GM21367 (cell line): ENCODE measurements around the gene MLNR.
A peak's percentile ranks its signal among the peaks of the same experiment; 100 is the strongest.

ENCODE experiments used
- ATAC-seq: cut with Tn5 transposase; IDR thresholded peaks from one replicate; pipeline ENCODE4 v1.9.1; 2021; ENCODE audit not compliant: unreplicated experiment

Gene MLNR

DNA sequence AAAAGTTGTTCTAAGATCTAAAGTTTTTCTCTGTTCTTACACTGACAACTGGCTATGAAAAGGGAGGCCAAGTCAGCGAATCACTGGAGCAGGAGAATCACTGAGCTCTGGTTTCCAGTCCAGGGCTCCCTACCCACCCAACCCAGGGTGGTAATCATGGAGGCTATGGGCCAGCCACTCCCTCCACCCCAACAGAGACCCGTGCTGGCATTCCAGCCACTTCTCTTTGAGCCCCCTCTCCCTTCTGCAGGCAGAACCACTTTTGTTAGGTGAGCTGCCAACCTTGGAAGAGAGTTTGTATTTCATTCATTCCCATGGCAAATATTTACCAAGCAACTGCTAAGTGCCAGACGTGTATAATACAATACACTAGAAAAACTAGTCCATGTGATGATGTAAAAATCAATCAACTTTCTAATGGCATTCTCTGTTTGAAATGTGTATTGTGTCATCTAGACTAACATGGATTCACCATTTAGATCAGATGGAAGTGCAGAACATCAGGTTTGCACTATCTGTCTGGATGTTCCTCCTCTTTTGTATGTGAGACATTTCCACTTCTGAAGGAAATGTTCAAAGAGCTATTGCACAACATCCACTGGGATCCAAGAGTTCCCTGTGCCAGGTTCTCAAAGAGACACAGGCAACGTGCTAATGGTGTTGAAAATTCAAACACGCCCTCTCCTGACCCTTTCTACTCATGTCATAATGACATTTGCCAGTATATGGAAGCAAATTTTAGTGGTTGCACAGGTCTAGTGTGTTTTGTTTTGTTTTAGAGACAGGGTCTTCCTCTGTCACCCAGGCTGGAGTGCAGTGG, 5.3 kb downstream of the MLNR start:
- ATAC-seq = no peak

DNA sequence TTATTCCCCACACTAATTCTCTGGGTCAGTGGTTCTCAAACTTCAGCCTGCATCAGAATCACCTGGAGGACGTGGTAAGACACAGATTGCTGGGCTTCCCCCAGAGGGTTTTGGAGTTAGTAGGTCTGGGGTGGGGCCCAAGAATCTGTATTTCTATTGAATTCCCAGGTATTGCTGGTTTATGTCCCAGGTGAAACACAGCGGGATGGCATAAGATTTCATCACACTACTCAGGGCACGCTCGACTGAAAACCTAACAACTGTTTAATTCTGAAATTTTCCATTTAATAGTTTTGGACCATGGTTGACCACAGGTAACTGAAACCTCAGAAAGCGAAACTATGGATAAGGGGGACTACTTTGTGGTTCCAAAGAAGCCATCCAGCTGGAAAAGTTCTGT, 6.5 kb downstream of the MLNR start:
- no peak for ATAC-seq

DNA sequence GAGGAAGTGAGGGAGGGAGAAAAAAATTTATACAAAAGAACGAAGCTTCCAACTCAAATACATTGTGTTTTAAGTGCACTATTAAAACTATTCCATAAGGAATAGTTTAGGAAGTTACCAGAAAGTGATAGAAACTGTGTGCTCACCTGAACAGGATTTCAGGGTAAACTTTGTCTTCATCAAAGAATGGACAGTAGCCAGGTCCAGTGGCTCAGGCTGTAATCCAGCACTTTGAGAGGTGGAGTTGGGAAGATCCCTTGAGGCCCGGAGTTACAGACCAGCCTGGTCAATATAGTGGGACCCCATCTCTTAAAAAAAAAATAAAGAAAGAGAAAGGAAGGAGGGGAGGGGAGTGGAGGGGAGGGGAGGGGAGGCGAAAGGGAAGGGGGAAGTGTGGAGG, 14.6 kb downstream of the MLNR start:
- ATAC-seq = no peak

DNA sequence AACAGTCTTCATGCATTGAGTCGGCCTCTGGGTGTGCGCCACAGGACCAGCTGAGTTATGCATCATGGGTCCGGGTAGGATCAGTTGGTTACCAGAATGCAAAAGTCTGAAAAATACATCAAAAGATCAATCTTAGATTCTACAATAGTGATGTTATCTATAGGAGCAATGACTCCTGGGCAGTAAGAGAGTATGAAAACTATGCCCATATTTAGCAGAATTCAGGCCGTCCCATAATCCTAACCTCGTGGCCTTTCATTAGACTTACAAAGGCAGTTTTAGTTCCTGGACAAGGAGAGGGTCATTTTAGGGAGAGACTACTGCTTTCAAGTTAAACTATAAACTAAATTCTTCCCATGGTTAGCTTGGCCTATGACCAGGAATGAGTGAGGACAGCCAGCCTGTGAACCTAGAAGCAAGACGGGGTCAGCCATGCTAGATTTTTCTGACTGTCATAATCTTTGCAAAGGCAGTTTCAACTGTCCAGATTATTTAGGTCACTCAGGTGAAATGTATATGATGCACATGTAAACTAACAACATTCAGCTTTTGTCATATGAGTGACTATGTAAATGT, 15.8 kb downstream of the MLNR start:
- no peak for ATAC-seq

DNA sequence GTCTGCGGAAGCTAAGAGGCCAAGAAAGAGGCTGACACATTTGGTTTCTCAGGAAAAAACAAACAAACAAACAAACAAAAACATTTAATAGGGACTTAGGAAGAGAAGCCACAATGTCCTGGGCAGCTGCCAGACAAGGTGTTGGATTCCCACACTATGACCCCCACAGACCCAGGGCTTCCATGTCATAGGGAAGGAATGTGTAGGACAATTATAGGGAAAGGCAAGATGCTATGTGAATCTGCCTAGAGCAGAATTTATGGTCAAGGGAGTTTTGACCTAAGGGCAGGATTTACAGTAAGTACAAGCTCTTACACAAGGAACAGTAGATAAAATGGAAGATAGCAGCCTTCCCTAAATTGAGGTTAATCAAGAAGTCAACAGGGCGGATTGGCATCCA, 18.5 kb downstream of the MLNR start:
- no peak for ATAC-seq

DNA sequence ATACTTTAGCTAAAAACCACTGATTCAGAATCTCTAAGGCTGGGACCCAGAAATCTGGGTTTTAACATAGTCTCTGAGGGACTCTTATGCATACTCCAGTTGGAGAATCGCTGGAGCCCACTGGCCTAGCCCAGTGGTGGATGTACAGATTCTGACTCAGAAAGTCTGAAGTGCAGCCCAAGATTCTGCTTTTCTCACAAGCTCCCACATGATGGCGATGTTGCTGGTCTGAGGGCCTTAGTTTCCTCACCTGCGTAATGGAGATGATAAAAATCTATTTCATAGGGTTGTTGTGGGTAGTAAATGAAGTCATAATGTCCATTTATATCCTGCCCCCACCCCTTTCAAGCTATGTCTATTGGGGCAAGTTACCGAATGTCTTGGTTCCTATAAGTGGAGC, 19.9 kb downstream of the MLNR start:
- no peak for ATAC-seq

DNA sequence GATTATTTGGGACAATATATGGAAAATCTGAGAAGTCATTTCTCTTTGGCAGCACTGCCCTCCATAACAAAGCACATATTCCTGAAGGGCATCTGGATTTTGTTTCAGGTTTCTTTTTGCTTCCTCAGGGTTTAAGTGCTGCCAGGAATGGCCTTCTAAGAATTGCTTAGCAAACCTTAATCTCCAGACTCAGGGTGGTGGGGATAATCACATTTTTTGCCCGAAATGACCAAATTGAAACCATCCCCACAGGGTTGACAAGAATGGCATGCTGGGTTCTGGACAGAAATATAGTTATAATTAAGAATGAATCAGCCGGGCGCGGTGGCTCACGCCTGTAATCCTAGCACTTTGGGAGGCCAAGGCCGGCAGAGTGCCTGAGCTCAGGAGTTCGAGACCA, 21.2 kb downstream of the MLNR start:
- ATAC-seq = no peak

DNA sequence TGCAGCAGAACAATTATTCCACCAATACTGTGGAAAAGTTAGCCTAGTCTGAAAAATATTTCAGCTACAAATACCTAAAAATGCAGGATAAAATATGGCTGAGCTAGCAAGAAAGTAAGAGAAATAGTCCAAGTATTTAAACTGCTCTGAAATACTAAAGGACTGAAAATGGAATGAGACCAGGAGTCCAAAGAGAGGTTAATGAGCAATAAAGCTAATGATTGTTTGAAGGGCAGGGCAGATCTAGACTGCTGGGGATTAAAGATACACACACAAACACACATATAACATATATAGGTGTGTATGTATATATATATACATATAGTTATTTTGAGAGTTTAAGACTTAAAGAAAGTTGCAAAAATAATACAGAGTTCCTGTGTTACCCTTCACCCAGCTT, 25.0 kb downstream of the MLNR start:
- no peak for ATAC-seq

DNA sequence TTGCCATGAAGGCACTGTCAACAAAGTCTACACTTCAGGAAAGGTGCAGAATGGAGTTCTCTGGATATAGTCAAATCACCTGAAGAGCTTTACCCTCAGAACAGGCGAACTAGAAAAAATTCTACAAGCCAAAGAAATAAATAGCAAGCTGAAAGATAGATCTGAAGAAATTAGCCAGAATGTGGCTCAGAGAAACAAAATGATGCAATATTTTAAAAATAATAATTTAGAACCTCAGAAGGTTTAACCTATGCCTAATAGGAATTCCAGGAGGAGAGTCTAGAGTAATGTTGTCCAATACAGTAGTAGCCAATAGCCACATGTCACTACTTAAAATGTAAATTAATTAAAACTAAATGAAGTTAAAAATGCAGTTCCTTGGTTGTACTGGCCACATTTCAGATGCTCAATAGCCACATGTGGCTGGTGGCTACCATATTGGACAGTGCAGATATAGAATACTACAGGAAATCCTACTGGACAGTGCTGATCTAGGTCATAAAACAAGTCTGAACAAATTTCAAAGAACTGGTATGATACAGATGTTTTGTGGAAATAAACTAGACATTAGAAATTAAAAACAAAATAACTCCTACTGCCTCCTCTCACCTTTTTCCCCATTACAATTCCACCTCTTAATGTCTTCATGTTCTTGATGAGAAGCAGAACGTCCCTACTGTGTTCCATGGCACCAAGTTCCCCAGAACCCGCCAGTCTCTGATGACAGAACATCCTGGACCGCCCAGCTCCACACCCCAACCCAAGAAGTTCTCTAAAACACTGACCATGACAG, 26.9 kb downstream of the MLNR start:
- peak; percentile 19 for ATAC-seq

DNA sequence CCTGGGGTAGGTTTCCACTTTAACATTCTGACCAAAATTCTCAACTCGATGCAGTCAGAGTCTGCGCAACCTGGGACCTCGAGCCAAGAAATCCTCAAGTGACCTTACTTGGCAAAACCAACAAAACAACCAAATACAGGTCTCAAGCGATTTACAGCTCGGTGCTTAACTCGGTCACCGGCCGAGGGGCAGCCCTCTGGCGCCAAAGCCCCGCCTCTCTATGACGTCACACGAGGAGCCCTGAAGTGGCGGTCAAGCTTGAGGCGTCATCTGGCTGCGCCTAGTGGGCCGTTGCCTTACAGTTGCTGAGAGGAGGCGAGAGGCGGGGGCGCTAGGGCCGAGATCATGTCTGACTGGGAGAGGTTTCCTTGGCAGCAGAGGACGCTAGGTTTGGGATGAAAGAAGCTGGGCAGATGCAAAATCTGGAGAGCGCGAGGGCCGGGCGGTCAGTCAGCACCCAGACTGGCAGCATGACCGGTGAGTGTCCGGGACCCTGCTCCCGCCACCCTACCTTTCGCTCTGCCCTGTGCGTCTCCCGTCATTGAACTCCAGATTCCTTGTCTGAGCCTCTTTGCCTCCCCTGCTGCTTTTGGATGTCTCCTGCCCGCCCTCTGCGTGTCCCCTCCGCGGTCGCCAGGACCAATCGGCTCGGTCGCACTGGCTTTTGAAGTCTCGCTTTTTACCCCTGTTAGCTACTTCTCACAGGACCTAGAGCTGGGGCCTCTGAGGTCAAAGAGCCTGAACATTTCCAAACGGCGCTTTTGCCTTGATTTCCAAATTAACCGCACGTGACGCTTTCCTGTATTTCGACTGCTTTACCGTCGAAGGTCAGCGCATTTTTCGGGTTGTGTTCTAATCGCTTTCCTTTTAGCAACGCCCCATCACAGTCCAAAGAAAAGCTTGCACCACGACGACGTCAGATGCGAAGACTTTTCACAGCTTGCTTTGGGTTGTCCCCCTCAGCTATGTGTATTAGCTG, 27.8 kb downstream of the MLNR start, which contains the start of gene CDADC1:
Gene CDADC1, plus strand, starts transcription at position 283 of the 979 bp plus-strand sequence. Its CDS starts 113 bp downstream, at position 396.
- ATAC-seq = peak; percentile 94

DNA sequence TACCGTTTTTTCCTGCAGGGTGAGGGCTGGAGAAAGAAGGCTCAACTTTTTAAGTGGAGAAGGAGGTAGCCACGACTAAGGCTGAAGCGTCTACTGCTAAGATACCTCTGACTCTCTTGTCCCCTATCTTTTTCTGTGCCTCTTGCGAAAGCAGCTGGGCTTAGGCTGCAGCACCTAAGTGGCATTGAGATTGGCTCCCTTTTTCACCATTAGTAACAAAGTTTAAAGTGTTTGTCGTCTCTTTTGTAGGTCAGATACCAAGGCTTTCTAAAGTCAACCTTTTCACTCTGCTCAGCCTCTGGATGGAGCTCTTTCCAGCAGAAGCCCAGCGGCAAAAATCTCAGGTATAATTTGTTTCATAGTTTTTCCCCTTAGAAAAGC, 28.5 kb downstream of the MLNR start:
- ATAC-seq = no peak

DNA sequence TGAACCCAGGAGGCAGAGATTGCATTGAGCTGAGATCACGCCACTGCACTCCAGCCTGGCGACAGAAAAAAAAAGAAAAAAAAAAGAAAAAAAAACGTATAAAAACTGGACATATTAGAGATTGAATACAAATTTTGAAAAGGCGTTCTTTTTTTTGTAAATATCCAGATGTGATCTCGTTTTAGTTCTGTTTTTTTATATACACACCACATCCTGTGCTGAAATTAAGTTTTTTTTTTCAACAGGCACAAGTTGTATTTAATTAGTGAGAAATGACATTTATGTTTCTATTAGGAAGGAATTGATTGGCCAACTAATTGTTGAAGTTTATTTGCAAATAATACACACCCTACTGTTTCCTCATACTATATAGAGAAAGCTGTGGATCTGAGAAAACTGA, 31.2 kb downstream of the MLNR start:
- ATAC-seq = no peak

DNA sequence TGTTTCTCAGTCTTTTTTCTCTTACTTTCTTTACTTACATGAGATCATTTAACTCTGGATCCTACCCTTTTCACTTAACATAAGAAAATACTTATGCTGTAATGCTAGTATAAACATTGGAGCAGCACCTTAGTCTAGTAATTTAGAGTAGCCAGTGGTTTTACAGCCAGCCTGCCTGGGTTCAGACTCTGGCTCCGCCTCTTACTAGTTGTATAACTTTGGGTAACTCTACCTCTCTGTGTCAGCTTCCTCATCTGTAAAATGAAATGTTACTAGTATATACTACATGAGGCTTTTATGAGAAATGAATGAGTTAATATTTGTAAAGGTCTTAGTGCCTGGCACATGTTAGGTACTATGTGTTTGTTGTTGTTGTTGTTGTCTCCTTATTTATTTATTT, 33.2 kb downstream of the MLNR start:
- ATAC-seq = no peak

DNA sequence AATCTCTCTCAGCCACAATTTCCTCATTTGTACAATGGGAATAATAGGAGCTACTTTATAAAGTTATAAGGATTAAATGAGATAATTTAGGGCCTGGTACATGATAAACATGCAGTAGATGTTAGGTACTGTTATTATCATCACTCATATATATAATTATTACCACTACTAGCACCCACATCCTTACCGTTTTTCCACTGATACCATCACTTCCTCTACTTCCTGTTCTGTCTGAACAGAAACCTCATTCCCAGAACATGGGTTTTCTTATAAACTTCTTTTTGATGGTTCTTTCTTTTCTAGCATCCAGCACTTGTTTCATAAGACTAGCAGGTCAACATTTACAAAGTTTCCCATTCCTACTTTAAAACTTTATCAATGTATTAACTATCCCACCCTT, 33.9 kb downstream of the MLNR start:
- no peak for ATAC-seq

DNA sequence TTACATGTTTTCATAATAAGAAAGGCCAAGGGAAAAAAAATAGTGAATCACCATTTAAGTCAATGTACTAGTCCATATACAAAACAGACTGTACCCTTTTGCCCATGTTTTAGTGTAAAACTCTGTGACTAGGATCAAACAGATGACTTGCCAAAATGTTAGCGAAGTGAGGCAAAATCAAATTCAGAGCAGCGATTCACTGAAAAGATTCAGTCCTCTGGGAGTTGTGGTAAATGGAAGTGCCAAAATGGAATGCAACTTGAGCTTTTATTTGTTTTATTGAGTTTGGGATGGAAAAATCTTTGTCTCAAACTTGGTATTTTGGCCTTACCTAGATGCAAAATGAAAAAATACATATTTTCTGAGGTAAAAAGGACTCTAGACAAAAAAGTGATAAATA, 36.7 kb downstream of the MLNR start:
- no peak for ATAC-seq

DNA sequence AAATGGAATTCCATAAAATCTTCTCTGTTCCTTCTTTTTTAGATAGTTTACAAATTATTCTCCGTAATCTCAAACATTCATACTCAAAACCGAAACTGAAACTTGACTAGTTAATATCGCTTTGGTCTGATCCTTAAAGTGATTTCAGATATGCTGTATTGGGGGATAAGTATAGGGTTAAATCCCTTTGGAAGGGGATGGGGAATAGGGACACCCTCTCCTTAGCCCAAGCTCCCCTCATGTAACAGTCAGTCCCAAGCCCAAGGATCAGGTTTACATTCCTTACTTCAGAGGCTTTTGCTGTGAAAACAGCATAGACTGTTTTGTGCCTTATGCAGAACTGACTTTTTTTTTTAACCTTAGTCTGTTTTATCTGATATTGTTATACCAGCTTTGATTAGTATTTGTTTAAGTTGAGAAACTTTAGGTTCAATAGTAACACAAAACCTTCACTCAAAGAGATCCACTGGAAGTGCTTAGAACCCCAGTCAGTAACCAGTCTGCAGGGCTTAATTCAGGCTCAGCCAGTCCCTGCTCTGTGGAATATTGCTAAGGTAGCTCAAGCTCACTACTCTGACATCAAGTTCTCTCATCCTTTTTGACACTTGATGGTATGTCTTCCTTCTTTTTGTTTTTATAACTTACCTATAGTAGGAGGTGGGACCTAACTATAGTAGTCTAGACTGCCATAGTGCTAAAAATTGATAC, 38.1 kb downstream of the MLNR start:
- ATAC-seq = no peak

DNA sequence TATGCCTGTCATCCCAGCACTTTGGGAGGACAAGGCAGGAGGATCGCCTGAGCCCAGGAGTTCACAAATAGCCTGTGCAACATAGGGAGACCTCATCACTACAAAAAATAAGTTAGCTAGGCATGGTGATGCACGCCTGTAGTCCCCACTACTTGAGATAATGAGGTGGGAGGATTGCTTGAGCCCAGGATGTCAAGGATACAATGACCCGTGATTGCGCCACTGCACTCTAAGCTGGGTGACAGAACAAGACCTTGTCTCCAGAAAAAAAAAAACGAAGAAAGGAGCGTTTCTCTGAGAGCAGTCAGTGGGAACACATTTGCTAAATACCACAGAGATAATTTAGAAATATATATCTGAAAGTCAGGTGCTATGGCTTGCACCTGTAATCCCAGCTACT, 39.4 kb downstream of the MLNR start:
- ATAC-seq = no peak

DNA sequence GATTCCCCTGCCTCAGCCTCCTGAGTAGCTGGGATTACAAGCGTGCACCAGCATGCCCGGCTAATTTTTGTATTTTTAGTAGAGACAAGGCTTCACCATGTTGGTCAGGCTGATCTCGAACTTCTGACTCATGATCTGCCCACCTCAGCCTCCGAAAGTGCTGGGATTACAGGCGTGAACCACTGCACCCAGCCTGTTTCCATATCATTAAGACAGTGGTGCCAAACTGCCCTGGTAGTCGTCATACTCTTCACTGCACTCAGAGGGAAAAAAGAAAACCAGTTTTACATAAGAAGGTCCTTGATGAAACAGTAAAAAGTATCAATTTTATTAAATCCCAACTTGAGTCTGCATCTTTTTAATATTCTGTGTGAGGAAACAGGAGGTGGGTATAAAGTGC, 42.5 kb downstream of the MLNR start:
- no peak for ATAC-seq

DNA sequence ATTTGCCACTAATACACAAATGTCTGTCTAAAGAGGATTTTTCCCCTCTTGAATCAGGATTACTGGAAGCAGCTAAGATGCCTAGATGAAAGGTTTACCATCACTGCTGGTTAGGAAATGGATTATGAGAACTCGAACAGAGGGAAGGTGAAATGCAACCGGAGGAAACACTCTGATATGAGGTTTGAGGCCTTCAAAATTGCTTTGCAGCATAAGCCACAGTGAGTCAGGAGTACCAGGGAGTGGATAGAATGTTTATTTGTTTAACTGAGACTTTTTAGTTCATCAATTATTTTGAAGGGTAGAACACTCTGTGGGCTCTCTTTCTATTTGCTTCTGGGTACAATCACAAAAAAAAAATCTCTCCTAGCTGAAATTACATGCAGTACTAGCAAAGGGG, 45.7 kb downstream of the MLNR start:
- ATAC-seq = no peak

DNA sequence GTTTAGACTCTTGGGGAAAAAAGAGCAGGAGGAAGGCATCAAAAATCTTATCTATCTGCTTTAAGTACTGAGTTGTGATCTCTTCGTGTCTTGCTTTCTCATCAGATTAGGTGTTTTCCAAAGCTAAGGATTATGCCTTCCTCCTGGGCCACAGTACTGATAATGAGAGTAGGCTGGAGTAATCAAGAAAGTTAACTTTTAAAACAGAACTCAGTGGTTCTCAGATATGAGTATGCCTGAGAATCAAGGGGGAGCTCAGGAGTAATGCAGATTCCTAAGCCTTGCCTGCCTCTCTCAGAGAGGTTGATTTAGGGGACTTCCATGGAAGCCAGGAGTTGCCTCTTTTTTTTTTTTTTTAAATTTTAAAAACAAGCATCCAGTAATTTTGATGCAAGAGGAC, 51.1 kb downstream of the MLNR start:
- ATAC-seq = no peak
